ENCODE measurements around the gene NUDCD3.

NUDCD3 gene

DNA sequence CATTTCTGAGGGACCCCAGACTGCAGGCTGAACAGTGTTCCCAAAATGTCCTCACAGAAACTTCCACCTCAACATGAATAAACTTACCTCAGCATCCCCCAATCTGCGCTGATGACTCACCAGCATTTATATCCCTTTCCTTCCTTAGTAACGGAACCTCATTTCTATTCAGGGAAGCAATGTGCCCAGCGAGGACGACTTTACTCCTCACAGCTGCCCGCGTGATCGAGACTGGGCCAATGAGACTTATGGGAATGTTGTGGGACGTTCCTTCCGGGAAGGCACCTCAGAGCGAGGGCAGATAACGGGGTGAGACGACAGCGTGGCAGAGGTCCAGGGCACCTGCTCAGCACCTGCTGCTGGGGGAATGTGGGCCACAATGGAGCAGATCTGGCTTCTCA, 91.9 kb downstream of the NUDCD3 start:
- DNase-seq = no peak

DNA sequence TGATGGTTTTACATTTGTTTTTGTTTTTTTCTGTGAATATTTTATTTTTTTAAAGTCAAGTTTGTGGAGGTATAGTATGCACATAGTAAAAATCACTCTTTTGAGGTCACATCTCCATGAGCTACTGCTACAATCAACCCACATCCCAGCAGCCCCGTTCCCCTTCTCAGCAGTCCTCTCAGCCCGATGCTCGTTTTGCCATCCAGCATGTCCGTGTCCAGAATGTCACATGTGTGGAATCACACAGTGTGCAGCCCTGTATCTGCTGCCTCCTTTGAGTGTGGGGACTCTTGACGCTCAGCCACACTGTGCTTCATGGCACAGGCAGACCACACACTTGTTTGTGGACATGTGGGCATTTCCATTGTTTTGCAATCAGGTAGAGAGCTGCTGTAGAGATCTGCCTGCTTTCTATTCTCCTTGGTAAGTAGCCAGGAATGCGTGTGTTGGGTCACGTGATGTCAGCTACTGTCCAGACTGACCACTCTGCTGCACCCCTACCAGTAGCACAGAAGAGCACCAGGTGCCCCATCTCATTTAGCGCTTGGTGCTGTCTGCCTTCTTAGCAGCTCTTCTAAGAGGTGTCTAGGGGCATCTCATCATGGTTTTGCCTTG, 93.4 kb downstream of the NUDCD3 start:
- no peak for DNase-seq

DNA sequence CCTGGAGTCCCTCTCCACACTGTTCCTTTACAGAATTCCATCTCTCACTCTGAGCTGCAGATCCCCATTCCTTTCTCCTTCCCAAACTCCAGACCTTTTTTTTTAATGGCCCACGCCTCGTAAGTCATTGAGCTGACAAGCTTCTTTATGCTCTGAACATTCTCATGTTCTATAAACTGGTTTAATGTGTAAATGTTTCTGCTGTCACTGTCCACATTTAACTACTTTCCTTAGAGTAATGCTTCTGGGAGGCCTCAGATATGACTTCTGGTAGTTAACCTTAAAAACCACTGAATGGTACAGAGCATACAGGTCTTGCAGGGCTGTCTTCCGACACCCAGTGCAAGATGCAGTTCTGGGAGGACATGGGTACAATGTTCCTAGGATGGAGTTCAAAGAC, 94.0 kb downstream of the NUDCD3 start:
- no peak for DNase-seq

DNA sequence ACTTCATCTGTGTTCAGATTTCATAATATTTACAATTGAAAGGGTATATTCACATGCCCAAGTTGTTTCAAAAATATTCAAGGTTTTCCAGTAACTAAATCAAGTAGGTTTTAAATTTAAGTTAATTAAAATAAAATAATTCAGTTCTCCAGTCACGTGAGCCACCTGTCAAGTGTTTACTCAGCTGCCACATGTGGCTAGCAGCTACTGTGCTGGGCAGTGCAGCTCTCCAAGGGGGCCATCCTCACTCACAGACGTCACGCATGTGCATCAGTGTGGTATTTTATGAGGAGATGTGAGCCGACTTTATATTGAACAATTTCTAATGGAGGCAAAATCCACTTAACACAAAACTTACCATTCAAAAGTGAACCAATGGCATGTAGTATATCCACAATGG, 95.4 kb downstream of the NUDCD3 start:
- no peak for DNase-seq

DNA sequence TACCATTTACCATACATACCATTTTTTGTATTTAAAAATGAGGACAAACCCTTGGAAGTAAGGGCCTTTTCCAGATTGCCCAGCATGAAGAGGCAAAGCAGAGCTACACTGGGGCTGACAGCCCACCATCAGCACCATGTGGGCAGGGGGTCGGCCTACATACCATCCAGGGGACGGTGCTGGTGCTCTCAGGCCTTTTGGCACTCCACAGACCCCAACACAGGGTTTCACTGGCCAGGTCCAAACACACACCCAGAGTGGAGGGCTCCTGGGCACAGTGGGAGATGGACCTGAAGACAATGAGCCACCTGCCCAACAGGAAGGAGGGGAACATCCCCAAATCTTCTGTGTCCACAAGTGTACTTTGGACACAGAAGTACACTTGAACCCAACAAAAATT, 95.8 kb downstream of the NUDCD3 start:
- DNase-seq = no peak

DNA sequence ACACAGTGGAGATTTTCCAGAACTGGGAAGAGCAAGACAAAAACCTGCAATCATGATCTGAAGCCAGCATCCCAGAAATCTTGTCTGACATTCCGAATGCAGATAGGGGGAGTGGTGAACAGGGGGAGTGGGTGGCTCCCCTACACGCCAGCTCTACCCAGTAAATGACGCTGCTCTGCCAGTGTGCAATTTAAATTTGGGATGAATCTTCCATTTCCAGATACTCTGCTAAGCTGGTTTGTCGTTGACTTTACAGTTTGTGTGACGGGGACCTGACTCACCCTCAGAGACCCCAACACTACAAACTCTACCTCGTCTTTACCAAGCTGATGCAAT, 96.4 kb downstream of the NUDCD3 start:
- DNase-seq = no peak

DNA sequence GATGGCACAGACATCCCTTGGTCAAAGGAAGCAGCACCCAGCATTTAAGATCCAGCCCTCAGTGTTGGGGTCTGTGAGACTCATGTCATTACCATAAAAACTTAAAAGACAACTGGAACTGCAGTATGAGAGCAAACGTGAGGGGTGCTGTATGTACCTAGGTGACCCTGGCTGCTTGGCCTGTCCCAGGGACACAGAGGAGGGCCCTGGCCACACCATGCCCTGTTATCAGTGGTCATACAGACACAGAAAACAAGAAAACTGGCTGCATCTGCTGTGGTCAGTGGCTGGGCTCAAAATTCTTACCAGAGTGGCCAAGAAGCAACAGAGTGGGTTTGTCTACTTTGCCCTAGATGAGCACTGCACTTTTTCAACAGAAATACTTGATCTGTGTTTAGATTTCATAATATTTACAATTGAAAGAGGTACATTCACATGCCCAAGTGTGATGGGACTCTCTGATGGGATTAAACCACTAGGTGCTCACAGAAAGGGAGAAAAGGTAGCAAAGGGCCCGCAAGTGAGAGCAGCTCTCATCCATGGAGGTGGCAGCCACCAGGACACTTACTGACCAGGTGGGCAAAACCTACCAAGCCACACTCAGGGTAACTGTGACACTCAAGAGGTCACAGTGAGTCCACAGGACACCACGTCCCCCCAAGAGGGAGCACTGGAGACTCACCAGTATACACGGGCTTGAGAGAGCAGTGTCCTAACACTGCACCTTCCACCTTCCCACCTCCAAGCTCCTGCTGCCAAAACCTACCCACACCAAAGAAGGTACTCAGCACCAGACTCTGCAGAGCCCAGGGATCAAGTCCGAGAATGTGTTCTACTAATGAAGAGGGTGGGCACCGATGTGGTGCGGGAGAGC, 97.0 kb downstream of the NUDCD3 start:
- no peak for DNase-seq

DNA sequence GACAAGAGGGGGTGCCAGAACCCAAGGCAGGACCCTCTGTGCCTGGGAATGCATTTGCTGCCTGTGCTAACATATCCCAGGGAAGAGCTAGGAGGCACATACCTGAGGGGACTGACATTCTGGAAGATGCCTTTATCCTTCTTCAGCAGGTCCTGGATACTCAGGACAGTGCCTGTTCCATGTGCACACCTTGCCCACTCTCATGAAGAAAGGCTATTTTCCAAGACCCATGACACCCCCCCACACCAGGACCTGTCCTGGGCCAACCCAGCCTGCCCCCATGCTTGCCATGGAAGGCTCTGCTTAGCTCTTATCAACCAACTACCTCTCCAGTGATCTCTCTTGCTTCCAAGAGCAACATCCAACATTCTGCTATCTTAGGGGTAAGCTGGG, 97.8 kb downstream of the NUDCD3 start:
- DNase-seq = no peak

DNA sequence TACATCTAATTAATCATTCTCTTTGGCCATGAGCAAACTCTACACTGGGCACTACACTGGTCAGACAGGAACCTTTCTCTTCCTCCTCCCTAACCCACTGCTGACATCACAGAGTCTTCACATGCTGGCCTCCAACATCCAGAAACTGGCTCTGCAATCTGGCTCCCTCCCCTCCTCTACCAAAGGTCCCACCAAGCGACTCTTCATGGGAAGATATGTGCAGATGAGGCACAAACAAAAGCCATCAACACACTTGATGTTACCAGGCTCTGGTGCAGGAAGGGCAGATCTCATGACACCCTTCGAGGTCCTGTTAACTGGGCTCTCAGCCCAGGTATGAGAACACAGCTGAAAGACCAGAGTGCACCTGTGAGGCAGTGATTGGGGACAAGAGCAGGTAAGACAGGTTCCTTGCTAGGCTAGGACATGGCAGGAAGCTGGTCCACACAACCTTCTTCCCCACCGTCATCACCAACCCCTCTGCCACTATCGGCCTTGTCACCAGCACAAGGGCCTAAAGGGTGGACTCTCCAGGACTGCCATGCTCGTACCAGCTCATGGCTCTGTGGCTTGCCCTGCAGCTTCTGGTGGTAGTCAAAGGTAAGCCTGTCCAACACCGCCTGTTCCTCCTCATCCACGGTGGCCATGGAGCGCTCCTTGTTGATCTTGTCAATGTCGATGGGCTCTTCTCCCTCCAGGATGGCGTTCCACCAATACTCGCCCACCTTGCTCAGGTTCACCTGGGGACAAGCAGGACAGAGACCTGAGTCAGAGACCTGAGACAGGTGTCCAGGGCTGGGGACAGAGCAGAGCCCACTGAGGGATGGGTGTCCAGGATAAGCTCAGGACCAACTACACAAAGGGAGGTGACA, 98.5 kb downstream of the NUDCD3 start:
- no peak for DNase-seq

DNA sequence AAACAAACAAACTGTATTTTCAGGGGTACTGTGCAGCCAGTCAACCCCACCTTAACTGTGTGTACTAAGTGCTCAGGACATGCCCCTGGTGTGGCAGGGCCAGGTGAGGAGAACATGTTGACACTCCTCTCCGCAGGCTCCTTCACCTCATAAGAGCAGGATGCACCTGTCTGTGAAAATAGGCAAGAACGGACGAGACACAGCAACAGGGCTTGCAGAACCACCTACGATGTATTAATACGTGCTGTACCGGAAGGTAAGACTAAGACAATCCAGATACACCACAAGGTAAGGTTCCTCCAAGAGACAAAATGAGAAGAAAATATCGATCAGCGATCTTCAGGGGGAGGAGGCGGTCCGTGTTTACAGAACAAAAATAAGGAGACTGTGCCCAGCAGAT, 99.3 kb downstream of the NUDCD3 start:
- DNase-seq = no peak

DNA sequence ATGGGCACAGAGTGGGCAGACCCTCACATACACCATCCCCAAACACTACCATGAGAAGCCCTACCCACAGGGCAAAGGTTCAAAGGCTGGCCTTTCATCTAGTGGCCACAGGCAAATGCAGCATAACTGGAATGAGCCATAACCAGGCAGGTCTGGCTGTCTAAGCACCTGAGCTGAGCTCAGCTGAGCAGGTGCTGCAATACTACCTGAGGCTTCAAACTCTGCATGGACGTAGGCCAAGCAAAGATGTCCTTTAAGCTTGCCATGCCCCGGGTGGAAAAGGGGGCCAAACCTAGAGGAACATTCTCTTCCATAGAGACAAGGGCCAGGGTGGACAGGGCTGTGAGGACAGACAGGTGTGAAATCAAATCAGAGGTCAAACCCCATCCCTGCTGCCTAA, 99.8 kb downstream of the NUDCD3 start:
- no peak for DNase-seq

DNA sequence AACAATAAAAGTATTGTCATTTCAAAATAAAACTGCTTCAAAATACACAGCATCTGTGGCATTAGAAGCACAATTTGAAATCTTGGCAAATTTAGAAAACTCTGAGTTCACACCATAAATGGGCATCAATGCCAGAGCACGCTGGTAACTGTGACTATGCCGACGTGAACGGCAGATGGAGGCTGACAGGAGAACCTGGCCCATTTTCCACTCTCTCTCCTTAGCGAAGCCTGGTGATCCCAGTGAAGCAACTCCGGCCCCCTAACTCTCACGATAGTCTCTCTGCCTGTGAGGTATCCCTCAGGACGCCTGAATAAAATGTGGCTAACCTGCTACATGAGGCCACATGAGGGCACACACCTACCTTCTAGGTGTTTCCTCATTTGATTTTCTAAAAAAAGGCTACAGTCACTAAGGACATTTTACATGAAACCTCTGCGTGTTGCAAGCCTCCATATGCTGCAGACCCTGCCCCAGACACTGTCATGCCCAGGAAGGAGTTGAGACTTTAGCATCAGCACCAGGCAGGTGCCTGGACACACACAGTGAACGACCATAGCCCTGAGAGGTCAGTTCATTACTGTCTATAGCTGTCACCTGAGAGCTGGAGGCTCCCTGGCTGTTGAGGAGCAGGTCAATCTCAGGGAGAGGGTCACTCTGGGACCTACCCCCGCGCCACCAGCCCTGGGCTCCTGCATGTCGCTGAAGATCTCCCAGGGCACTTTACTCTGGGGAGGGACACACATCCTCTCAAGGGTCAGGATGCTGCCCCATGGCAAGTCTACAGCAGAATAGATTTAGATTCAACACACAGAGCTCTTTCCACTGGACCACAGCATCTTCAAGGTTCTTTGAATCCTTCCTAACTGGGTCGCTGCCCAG, 102.1 kb downstream of the NUDCD3 start:
- no peak for DNase-seq

DNA sequence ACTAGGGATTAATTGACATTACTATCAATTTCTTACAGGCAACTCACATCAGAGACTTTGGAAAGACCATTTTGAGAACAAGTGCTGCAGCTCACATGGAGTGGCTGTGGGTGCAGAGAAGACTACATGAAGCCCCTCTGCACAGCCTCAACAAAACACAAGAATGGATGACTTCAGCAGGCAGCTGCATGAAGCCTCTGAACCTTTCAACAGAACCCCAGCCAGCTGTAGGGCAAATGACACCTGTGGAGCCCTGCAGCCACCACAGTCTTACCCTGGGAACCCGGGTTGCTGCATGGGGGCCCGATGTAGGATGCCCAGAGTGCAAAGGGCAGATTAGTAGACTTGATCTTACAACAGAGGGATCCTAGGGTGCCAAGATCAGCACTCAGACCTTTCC, 103.1 kb downstream of the NUDCD3 start:
- DNase-seq = no peak

DNA sequence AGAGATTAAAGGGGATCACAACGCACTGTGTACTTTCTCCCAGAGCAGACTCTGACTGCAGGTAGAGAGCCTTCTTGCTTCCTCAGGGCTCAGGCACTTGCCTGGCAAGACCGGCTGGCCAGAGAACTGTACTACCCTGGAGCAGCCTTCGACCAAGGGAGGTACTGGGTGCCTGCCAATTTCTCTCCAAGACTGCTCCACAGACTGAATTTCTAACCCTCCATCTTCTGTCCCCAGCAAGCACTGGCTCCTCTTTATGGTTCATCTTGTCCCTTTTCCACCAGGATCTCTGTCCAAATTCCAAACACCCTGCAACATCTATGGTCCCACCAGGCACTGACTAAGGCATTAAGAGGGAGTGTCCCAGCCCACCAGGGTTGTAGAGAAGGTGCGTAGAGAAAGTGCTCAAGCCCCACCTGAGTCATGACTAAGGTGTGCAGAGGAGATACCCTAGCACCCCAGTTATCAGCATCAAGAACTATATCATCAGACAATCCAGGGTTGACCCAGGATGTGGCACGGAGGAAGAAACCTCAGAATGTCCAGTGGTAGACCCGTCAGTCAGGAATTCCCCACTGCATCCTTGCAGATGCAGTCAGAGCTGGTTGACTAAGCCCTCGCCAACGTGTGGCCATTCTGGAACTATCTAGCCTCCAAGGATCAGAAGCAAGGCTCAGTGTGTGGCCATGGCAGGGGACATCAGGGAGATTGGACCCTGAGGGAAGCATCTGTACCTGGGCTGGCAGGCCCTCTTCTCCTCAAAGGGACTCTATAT, 104.1 kb downstream of the NUDCD3 start:
- DNase-seq = no peak

DNA sequence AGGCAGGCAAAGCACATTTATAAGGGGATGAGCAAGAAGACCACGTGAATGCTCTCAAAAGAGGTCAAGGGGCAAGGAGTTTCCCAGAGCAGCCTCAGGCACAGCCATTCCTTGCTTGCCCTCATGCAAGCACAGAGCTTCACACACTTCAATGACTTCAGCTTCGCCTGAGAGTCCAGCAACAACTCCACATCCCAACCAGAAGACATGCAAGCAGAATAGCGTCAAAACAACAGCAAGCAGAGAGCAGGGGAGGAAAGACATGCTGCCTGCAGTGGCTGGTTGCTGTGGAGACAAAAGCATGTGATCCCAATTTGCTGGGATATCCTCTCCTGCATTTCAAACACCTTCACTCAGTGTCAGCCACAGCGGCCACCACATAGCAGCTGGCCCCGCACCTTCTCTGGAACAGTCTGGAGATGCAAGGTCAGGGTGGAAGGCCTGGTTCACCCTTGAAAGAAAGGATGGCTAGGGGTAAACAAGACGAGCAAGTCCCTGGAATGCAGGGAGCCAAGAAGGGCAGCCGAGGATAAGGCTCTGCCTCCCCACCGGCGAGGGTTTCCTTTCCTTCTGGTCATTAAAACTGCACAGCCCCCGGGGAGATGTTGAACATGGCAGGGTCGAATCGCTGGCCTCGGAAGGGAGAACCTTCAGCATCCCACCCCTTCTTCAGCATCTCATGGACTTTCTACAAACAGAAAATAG, 104.9 kb downstream of the NUDCD3 start:
- no peak for DNase-seq

DNA sequence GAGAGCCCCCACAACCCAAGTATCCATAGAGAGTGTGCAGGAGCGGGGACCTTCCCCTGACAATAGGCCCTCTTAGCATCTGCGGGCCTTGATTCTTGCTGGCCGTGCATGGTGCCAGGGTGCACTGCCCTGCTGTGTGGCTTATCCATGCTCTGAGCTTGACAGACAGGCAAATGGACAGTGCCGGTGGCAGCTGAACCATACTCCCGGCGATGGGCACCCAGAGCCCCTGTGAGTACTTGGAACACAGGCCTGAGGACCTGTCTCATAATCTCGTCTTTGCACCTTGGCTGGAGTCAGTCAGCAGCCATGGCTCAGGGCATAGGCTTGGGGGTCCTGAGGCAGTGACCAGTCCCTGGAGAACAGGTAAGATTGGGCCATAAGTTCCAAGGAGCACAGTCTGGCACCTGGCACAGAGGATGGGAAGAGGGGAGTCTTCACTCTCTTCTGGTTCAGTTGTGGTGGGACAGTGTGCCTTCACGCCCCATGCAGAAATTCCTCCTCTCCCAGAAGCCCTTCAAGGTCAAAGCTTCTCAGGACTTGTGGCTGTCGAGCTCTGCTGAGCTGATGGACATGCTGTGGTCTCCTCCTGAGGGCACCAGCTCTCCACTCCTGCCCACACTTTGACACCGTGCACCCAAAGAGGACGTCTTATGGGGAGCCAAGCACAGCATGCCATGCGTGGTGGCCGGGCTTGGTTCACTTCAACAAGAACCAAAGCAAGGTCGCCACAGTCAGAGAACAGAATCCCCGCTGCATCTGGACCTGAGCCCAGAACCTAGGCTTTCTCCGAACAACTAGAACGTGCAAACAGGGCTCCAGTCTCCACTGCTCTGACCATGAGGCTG, 105.6 kb downstream of the NUDCD3 start:
- DNase-seq = no peak

DNA sequence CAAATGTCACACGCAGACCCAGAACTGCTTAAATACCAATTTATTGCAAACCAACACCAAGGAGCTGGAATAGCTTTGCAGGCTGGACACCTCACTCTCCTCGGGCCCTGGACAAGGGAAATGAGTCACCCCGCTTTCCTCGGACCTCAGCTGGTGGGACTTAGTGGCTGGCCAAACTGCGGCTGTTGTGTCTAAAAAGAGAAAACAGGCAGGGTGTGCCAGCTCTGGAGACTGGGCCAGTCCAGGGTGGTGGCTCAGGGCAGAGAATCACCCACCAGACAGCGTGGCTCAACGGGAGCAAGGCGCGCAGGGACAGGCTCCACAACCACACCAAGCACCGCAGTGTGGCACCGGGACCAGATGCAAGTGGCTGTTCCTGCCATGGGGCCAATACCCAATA, 106.9 kb downstream of the NUDCD3 start:
- DNase-seq = no peak

DNA sequence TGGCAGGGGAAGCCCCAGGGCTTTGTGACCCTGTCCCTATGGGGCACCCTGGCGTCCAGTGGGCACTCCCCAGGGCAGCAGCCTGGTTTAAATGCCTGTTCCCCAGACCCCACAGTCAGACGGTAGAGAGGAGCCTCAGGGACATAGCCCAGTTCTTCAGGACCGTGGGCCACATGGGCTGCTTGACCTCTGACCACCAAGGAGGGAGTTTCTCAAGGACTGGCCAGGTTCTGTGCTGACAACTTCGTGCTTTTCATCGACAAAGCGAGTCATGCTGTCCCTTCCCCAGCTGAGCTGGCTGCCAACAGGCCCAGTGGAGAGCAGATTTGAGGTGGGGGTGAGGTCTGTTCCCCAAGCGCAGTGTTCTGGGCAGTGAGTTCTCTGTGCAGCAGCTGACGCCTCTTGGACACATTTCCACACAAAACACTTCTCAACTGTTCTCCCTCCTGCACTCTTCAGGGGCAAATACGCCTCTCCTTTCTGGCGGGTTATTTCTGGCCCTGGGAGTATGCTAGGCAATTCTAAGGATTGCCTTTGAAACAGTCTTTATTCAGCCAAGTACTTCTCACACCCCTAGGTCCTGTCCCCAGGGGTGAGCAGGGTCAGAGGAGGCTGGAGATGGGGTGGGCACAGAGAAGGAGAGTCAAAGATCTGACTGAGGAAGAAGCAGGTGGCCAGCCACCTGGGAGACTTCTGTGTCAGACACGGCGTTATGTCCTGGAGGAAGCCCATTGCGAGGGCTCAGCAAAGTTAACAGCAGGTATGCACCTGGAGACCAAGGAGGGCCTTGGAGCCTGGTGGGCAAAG, 107.8 kb downstream of the NUDCD3 start:
- no peak for DNase-seq

DNA sequence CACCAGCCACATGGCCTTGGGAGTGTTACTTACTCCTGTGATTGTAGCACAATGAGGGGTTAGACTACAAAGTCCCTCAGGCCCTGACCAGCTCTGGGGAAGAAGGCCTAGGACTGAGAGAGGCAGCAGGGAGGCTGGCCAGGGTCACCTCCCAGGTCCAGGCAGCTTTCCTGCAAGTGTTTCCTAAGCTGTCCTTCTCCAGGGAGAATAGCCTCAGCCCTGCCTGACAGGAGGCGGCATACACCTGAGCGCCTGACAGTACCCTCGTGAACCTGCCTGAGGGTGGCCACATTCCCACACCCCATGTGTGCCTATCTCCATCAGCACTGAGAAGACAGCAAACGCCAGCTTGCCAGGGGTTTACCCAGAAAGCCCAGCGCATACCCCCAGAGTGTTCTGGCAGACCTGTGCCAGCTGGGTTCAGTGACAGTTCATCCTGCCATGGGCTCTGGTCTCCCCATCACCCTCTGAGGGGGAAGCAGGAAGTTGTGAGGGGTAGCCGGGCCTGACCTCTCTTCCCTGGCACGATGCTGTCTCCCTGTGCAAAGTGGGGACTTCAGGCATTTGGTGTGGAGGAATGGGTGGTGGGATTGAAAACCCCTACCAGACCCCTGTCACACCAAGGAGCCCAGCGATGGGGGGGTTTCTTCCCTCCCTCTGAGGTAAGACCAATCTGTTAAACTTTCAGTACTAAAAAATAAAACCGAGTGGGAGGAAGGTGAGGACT, 108.8 kb downstream of the NUDCD3 start:
- DNase-seq = no peak

All from activated CD4-positive, alpha-beta T cell treated with anti-CD3 and anti-CD28 coated beads, Interleukin-2, amount 50 U/mL, for 16 hours (primary cell).